Fibroblast of pulmonary artery (primary cell): ENCODE measurements around the gene ZBP1.
"Not testable (repeated sequence)": the region's sequence is repeated elsewhere in the genome, so short reads cannot be mapped to it uniquely, and the experiment has no call there.

Experiments used
- DNase-seq: peaks from one replicate; pipeline ENCODE4 v3.0.0-alpha.2; 2010; ENCODE audit warnings: low read depth
- H3K4me3 ChIP-seq: replicated peaks from 2 replicates; pipeline ENCODE4 v1.5.1; 2011; ENCODE audit warnings: low read depth, mild to moderate bottlenecking, control low read depth, low read length, moderate library complexity
- TF ChIP-seq, protein P1 (sequence below): IDR thresholded peaks from 2 replicates; pipeline ENCODE4 v1.5.1; 2011; ENCODE audit warnings: mild to moderate bottlenecking, control low read depth, low read length, inconsistent platforms; ENCODE audit errors: missing control alignments

Gene ZBP1

DNA sequence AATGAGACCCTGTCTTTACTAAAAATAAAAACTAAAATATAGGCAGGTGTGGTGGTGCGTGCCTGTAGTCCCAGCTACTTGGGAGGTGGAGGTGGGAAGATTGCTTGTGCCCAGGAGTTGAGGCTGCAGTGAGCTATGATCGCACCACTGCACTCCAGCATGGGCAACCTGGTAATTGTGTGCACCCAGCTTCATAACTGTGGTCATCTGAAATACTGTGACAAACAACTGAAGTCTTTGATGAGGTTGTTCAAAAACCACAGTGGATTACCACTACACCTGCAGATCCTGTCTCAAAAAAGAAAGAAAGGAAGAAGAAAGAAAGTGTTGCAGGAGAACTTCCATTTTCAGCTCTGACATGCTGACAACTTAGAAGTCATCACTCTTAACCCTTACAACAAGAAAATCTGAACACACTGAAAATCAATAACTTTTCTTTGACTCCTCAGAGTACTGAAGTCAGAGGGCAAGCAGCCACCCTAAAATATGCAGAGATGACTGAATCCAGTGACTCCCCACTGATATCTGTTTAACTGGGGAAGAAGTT, 13.8 kb upstream of the ZBP1 start:
- H3K4me3 ChIP-seq: no peak overlapping the region
- TF ChIP-seq, protein P1, sequence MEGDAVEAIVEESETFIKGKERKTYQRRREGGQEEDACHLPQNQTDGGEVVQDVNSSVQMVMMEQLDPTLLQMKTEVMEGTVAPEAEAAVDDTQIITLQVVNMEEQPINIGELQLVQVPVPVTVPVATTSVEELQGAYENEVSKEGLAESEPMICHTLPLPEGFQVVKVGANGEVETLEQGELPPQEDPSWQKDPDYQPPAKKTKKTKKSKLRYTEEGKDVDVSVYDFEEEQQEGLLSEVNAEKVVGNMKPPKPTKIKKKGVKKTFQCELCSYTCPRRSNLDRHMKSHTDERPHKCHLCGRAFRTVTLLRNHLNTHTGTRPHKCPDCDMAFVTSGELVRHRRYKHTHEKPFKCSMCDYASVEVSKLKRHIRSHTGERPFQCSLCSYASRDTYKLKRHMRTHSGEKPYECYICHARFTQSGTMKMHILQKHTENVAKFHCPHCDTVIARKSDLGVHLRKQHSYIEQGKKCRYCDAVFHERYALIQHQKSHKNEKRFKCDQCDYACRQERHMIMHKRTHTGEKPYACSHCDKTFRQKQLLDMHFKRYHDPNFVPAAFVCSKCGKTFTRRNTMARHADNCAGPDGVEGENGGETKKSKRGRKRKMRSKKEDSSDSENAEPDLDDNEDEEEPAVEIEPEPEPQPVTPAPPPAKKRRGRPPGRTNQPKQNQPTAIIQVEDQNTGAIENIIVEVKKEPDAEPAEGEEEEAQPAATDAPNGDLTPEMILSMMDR: no peak
- no peak for DNase-seq

DNA sequence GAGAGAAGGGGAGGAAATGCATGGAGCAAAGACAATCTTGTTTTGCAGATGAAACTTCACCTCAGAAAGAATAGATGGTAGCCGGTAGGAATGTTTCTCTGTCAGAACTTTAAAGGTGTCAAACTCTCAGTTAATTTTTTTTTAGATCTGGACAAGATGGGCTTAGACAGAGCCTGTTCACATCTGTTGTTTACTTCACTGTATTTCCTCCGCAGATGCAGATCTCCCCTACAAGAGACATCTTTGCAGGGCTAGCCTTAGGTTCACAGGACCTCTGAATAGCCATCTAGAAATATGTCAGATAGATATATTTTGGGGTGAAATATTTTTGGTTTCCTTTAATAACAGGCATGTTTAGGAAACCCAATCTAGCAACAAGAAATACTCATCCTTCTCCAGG, 12.1 kb upstream of the ZBP1 start:
- H3K4me3 ChIP-seq: no peak overlapping the region
- TF ChIP-seq, protein P1: no peak
- no peak for DNase-seq

DNA sequence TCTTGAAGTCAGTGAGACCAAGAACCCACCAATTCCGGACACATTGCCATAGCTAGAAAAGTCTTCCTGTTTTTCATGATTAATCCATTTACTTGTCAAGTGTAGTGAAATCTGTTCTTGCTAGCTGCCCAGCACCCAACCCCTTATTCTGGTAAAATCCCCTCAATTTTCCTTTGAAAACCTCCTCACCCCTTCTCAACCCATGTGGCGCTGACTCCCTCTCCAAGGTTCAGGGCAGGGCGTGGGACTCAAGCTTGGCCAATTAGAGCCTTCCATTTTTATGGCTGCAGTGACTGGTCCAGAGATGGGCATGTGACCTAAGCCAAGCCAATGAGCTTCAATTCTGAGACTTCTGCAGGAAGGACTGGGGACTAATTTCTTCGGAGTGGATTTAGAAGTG, 9.8 kb upstream of the ZBP1 start:
- TF ChIP-seq, protein P1: no peak
- no peak for DNase-seq
- no peak overlapping the region for H3K4me3 ChIP-seq

DNA sequence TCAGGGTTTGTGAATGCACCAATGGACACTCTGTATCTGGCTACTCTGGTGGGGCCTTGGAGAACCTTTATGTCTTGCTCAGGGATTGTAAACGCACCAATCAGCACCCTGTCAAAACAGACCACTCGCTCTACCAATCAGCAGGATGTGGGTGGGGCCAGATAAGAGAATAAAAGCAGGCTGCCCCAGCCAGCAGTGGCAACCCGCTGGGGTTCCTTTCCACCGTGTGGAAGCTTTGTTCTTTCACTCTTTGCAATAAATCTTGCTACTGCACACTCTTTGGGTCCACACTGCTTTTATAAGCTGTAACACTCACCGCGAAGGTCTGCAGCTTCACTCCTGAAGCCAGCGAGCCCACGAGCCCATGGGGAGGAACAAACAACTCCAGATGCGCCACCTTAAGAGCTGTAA, 9.3 kb upstream of the ZBP1 start:
- DNase-seq, H3K4me3 ChIP-seq: not testable (repeated sequence)

DNA sequence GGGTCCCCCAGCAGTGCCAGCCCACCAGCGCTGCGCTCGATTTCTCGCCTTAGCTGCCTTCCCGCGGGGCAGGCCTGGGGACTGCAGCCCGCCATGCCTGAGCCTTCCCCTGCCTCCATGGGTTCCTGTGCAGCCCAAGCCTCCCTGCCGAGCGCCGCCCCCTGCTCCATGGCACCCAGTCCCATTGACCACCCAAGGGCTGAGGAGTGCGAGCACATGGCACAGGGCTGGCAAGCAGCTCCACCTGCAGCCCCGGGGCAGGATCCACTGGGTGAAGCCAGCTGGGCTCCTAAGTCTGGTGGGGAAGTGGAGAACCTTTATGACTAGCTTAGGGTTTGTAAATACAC, 8.7 kb upstream of the ZBP1 start:
- not testable (repeated sequence) for DNase-seq, H3K4me3 ChIP-seq

DNA sequence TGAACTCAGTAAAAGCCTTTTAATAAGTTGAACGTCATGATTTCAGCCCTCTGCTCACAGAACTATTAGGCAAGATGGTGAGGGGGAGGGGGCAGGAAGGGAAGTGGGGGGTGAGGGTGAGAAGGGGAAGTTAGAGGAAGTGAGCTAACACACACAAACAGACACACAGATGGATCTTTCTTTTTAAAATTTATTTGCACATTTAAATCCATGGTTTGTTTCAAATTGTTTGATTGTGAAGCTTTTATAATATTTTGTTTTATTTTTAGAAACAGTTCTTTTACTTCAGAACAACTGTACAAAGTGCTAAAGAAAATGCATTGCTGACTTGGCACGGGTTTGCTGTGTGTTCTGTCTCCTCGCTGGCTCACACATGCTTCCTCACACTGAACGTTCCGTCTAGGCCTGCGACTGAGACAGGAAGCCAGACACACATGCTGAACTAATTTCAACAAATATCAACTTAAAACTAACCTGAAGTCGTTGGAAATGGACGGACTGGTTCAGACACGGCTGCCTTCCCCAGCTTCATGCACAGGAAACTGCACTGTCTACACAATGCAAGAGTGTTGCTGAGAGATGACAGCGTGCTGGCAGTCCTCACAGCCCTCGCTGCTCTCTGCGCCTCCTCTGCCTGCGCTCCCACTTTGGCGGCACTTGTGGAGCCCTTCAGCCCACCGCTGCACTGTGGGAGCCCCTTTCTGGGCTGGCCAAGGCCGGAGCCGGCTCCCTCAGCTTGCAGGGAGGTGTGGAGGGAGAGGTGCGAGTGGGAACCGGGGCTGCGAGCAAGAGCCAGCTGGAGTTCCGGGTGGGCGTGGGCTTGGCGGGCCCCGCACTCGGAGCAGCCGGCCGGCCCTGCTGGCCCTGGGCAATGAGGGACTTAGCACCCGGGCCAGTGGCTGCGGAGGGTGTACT, 8.1 kb upstream of the ZBP1 start:
- DNase-seq: peak; percentile 87
- TF ChIP-seq, protein P1: no peak
- no peak overlapping the region for H3K4me3 ChIP-seq

DNA sequence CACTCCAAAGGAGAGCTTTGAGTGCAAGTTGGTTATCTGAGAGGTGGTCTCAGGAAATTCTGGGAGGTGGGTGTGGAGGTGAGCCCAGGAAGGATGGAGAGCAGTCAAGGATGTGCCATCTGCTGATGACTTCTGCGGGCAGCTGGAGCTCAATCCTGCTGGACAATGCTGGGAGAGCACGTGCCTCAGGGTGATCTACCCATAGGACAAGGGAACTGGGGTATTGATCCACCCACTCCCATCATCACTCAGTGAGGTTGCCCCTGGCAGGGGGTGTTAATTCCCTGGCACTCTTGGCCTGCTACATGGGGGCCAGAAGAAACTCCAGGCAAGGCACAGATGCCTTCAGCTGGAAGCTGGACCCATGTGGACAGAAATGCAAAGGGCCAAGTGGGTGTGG, 7.1 kb upstream of the ZBP1 start:
- H3K4me3 ChIP-seq: no peak overlapping the region
- TF ChIP-seq, protein P1: no peak
- no peak for DNase-seq

DNA sequence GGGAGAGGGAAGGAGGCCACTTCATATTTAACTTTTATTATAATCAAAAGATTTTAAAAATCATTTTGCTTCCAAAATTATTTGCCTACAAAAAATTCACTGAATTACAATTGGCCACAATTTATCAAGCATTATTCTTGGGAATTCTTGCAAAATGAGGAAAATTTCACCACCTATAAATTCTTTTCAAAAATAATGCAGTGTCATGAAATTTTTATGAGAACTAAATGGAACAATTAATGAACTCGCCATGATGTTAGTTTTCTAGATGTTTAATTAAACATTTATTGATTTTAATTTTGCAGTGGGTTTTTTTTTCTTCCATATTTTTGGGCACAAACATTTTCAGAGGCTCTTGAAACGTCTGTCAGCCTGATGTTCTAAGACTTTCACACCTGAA, 5.8 kb upstream of the ZBP1 start:
- TF ChIP-seq, protein P1: no peak
- no peak overlapping the region for H3K4me3 ChIP-seq
- no peak for DNase-seq
